Measurements from ENCODE around the gene ACAD8. TPM values are rescaled to one million over a fixed set of nuclear protein-coding genes. Genes with fewer than 3 reads are reported as not detected.

The ACAD8 gene
- total RNA-seq: 20.5 and 26.1 TPM in 2 replicates

DNA sequence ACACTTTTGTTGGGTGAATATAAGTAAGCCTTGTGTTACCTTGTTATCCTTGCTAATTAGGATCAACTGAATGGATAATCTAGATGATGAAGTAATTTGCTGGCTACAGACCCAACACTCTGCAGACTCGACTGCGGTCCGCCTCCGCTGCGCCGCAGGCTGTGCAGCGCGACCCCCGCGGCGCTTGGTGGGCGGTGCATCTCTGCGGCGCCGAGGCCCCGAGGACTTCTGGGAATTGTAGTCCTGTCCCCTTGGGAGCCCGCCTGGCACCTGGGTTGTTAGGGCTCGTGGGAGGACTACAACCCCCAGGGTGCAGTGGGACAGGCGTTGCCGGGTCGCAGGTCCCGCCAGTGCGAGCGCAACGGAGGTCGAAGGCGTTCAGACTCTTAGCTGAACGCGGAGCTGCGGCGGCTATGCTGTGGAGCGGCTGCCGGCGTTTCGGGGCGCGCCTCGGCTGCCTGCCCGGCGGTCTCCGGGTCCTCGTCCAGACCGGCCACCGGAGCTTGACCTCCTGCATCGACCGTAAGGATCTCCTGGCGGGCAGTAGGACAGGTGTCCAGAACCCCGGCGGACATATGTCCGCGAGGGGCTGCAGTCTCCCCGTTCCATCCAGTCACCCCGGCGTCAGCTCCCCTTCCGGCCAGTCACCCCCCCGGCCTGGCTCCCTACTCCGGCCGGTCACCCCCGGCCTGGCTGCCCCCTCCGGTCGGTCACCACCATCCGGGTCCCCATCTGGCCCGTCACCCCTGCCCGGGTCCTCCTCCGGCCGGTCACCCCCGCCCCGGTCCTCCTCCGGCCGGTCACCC, at the start of gene ACAD8, which contains the start of gene THYN1:
TSS of gene ACAD8 (plus strand) at position 381 of the 806 bp plus-strand sequence. CDS start at position 414, 33 bp downstream.
TSS of gene THYN1 (minus strand) at position 165 of the 806 bp plus-strand sequence. CDS start 470 bp downstream, outside the sequence.

DNA sequence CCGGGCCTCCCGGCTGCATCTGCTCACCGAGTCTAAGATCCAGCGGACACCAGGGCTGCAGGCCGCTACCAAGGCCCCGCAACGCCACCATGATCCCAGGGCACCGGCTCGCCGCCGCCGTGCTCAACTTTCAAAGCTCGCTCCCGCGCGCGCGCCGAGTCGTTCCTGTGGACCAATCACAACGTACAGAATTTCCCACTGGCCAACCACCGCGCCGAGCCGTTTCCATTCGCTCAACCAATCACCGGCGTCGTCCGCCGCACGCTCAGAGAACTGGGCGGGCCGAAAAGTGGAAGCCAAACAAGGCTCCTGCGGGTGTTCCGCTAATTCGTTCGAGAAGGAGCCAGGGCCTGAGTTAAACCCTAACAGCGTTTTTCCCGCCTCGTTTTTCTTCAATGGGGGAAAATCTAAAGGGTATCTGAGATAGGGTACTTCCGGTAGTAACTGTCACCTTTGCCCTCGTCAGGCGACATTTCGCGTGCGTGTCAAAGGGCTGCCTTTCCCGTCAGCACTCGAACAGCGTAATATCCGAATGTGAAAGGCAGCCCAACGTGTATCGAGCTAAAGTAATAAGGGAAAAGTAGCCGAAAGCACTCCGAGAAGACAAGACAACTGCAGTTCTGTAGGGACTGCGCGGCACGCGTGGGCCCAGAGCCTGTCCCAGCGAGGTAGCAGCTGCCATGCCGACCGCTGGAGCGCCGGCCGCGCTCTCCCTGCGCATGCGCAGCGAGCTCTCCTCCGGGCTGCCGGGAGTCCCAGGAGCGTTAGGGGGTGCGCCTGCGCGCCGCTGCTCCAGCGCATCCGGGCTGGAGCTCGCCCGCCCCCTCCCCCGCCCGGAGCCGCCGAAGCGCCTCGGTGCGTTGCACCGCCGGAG, 29.3 kb upstream of the ACAD8 start, which contains the start of the genes NCAPD3 and VPS26B:
TSS of gene NCAPD3 (minus strand) at position 132 of the 874 bp plus-strand sequence. CDS start at position 91, 41 bp downstream.
TSS of gene VPS26B (plus strand) at position 836 of the 874 bp plus-strand sequence. CDS start 452 bp downstream, outside the sequence.

DNA sequence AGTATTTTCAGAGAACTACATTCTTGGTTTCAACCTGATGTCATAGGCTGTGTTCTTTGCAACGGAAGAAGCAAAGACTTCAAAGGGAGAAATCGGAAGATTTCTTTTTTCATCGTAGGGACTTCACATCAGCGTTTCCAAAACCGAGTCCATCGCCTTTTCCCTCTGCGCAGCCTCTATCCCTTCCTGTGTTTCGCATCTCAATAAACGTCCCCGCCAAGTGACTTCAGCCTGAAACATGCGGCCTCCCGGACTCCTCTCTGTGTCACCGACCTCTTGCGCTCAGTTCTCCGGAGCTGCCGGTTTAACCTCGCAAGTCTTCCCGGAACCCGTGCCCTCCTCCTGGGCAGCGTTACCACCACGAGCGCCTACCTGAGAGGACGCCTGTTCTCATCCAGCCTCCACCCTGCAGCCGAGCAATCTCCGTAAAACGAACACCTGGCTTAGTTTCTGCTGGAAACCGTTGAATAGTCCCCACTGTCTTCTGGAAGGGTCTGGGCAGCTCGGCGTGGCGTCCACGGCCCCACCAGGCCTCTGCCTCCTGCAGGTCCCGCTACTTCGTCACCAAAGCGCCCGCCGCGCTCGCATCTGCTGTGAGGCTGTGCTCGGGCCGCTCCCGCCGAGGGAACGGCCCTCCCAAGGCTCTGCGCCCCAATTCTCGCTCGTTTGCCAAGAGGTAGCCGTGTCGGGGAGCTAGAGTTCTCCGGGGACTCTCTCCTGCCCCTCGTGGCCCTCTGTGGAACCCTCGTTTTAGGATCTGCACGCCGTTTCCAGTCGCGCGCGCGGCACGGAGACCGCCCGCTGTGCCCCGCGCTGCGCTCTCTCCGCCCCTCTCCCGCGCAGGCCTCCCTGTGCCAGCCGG, 22.4 kb downstream of the ACAD8 start, which contains the start of gene GLB1L3:
TSS of gene GLB1L3 (plus strand) at position 846 of the 862 bp plus-strand sequence. CDS start 362 bp downstream, outside the sequence.

Other genes starting within 250 kb of the ACAD8 start
- gene JAM3, start 184.5 kb upstream of the ACAD8 start, total RNA-seq: 5.1 and 5.8 TPM in 2 replicates
- gene NCAPD3, start 29.6 kb upstream of the ACAD8 start, total RNA-seq: 12.5 and 13.2 TPM in 2 replicates
- gene VPS26B, start 28.9 kb upstream of the ACAD8 start, total RNA-seq: 18.6 and 26.1 TPM in 2 replicates
- 47.5 and 63.4 TPM in 2 replicates for gene THYN1, start 216 bp upstream of the ACAD8 start, total RNA-seq
- gene GLB1L3, start 22.8 kb downstream of the ACAD8 start, total RNA-seq: not detected in 2 replicates
- gene GLB1L2, start 78.4 kb downstream of the ACAD8 start, total RNA-seq: under 0.01 and 0.34 TPM in 2 replicates
- not detected in 2 replicates for gene B3GAT1, start 158.7 kb downstream of the ACAD8 start, total RNA-seq

Data from dermis lymphatic vessel endothelial cell (primary cell).